Peyer's patch (tissue), 4 donors: ENCODE data around the gene ERICH6.

Experiments used
- POLR2A ChIP-seq, 2 donors: fragments of 450-650 bp; IDR thresholded peaks; one replicate each; pipeline ENCODE4 v1.5.1; 2017; ENCODE audit warnings: antibody characterized with exemption in 2 of 2, mild to moderate bottlenecking in 2 of 2, moderate library complexity in 2 of 2
- TF ChIP-seq, protein P1 (sequence below), 6 experiments: fragments of 450-650 bp in 4 of 6; fragments of 200-600 bp in 2 of 6; sonication (generic) in 1 of 6; IDR thresholded peaks; one replicate each; pipeline ENCODE4 v1.5.1; 2017 to 2019; ENCODE audit warnings: antibody characterized with exemption in 6 of 6, mild to moderate bottlenecking in 3 of 6, moderate library complexity in 1 of 6

- no peak for TF ChIP-seq POLR2A (IDR thresholded peaks at IDR 0.05)
- TF ChIP-seq, protein P1, sequence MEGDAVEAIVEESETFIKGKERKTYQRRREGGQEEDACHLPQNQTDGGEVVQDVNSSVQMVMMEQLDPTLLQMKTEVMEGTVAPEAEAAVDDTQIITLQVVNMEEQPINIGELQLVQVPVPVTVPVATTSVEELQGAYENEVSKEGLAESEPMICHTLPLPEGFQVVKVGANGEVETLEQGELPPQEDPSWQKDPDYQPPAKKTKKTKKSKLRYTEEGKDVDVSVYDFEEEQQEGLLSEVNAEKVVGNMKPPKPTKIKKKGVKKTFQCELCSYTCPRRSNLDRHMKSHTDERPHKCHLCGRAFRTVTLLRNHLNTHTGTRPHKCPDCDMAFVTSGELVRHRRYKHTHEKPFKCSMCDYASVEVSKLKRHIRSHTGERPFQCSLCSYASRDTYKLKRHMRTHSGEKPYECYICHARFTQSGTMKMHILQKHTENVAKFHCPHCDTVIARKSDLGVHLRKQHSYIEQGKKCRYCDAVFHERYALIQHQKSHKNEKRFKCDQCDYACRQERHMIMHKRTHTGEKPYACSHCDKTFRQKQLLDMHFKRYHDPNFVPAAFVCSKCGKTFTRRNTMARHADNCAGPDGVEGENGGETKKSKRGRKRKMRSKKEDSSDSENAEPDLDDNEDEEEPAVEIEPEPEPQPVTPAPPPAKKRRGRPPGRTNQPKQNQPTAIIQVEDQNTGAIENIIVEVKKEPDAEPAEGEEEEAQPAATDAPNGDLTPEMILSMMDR (IDR thresholded peaks at IDR 0.05) = no peak
Measured at GRCh38 chr3:150687613-150688012, 16.1 kb downstream of the ERICH6 start.
